Astrocyte (in vitro differentiated cells and primary cell): ENCODE measurements around the gene CD99.

Source experiments
- CTCF ChIP-seq: IDR thresholded peaks from 2 replicates; pipeline ENCODE4 v1.5.1; 2011; ENCODE audit warnings: low read depth, mild to moderate bottlenecking, inconsistent platforms, low read length, moderate library complexity; ENCODE audit not compliant: insufficient read depth
- EZH2 ChIP-seq: IDR thresholded peaks from 2 replicates; pipeline ENCODE4 v1.6.1; 2012; ENCODE audit warnings: mild to moderate bottlenecking, low read length, inconsistent platforms; ENCODE audit not compliant: insufficient read depth

- TF ChIP-seq CTCF, result no peak
- no peak for TF ChIP-seq EZH2
These were observed 1.4 kb downstream of the CD99 start for GRCh38 chrX:2692221-2693112.
